IMR-90 (cell line): ENCODE data around the gene AMPD3. TPM values are rescaled to one million over a fixed set of nuclear protein-coding genes. Genes with fewer than 3 reads are reported as not detected.

Experiments
- ATAC-seq: fragments of 200-7000 bp; cut with Tn5 transposase; 2 replicates; pipeline ENCODE4 v1.9.1; 2020; ENCODE audit warnings: low read depth, mild to moderate bottlenecking, moderate library complexity
- BruUV-seq: library from RNA; stranded (reverse); fragments of 400-500 nt; replicated peaks from 2 replicates; lab custom pipeline; 2021; lab: Mats Ljungman, UMichigan
- CTCF ChIA-PET: fragments of 300-600 bp; formaldehyde crosslinking; extraction: SDS; loops from one replicate; lab custom pipeline; 2021; ENCODE audit warnings: antibody characterized with exemption; lab: Yijun Ruan, JAX
- POLR2A ChIA-PET: fragments of 300-600 bp; sonication (Branson Sonifier 250); formaldehyde crosslinking; loops from one replicate; lab custom pipeline; 2022; ENCODE audit warnings: antibody characterized with exemption; ENCODE audit not compliant: unreplicated experiment; lab: Charles Lee
- DNase-seq: peaks from one replicate; pipeline ENCODE4 v3.0.0; 2013
- H2AFZ ChIP-seq: replicated peaks from 2 replicates; pipeline ENCODE3; 2013; ENCODE audit warnings: low read length, mild to moderate bottlenecking; ENCODE audit not compliant: poor library complexity
- H2AK5ac ChIP-seq: 2 replicates; pipeline ENCODE4 v1.6.1; 2013; ENCODE audit warnings: low read depth, low read length, inconsistent platforms
- H2AK9ac ChIP-seq: replicated peaks from 2 replicates; pipeline ENCODE3; 2013; ENCODE audit warnings: mild to moderate bottlenecking, low read depth, low read length, moderate library complexity; ENCODE audit not compliant: poor library complexity
- H2BK120ac ChIP-seq: 2 replicates; pipeline ENCODE4 v1.6.1; 2013; ENCODE audit warnings: low read depth, low read length, inconsistent platforms
- H2BK15ac ChIP-seq: 3 replicates; pipeline ENCODE4 v1.6.1; 2013; ENCODE audit warnings: low read depth, low read length, inconsistent platforms
- H2BK20ac ChIP-seq: 2 replicates; pipeline ENCODE4 v1.6.1; 2013; ENCODE audit warnings: low read depth, mild to moderate bottlenecking, inconsistent platforms, low read length, moderate library complexity
- H2BK5ac ChIP-seq: 2 replicates; pipeline ENCODE4 v1.6.1; 2013; ENCODE audit warnings: mild to moderate bottlenecking, low read depth, low read length, inconsistent platforms; ENCODE audit not compliant: poor library complexity, severe bottlenecking
- H3K14ac ChIP-seq: replicated peaks from 2 replicates; pipeline ENCODE4 v1.6.1; 2013; ENCODE audit warnings: low read depth, low read length, inconsistent platforms
- H3K18ac ChIP-seq: 2 replicates; pipeline ENCODE4 v1.6.1; 2013; ENCODE audit warnings: low read depth, low read length, control low read depth
- H3K23ac ChIP-seq: 2 replicates; pipeline ENCODE4 v1.6.1; 2013; ENCODE audit warnings: low read depth, low read length, inconsistent platforms
- H3K27ac ChIP-seq: 2 replicates; pipeline ENCODE4 v1.5.1; 2013; ENCODE audit warnings: mild to moderate bottlenecking, control low read depth, low read length; ENCODE audit not compliant: insufficient read depth
- H3K27me3 ChIP-seq: 2 replicates; pipeline ENCODE4 v1.6.1; 2013; ENCODE audit warnings: low read length; ENCODE audit not compliant: control insufficient read depth, insufficient read depth
- H3K36me3 ChIP-seq: 2 replicates; pipeline ENCODE4 v1.6.1; 2013; ENCODE audit warnings: low read length, mixed read lengths; ENCODE audit not compliant: control insufficient read depth, insufficient read depth
- H3K4ac ChIP-seq: 2 replicates; pipeline ENCODE4 v1.6.1; 2013; ENCODE audit warnings: low read depth, low read length, inconsistent platforms
- H3K4me1 ChIP-seq: 2 replicates; pipeline ENCODE4 v1.6.1; 2013; ENCODE audit warnings: low read length, mixed read lengths; ENCODE audit not compliant: control insufficient read depth, insufficient read depth
- H3K4me2 ChIP-seq: 2 replicates; pipeline ENCODE4 v1.6.1; 2013; ENCODE audit warnings: low read depth, mild to moderate bottlenecking, control low read depth, low read length, moderate library complexity
- H3K4me3 ChIP-seq: 2 replicates; pipeline ENCODE4 v1.5.1; 2013; ENCODE audit warnings: low read depth, mild to moderate bottlenecking, control low read depth, low read length, moderate library complexity; ENCODE audit not compliant: insufficient read depth
- H3K56ac ChIP-seq: 2 replicates; pipeline ENCODE4 v1.6.1; 2013; ENCODE audit warnings: low read length, inconsistent platforms; ENCODE audit not compliant: insufficient read depth; ENCODE audit errors: extremely low read depth
- H3K79me1 ChIP-seq, 2 experiments: 2 replicates each; pipeline ENCODE4 v1.6.1; 2013; ENCODE audit warnings: low read length in 2 of 2, inconsistent platforms in 1 of 2, low read depth in 1 of 2
- H3K9ac ChIP-seq: 2 replicates; pipeline ENCODE4 v1.6.1; 2013; ENCODE audit warnings: low read depth, low read length, control low read depth
- H3K9me1 ChIP-seq: 2 replicates; pipeline ENCODE4 v1.6.1; 2013; ENCODE audit warnings: low read length, inconsistent platforms; ENCODE audit not compliant: insufficient read depth
- H3K9me3 ChIP-seq: 2 replicates; pipeline ENCODE4 v1.6.1; 2013; ENCODE audit warnings: low read length; ENCODE audit not compliant: control insufficient read depth, insufficient read depth
- H4K20me1 ChIP-seq: 2 replicates; pipeline ENCODE4 v1.6.1; 2013; ENCODE audit warnings: low read length, inconsistent platforms; ENCODE audit not compliant: insufficient read depth
- H4K5ac ChIP-seq: 2 replicates; pipeline ENCODE4 v1.6.1; 2013; ENCODE audit warnings: mild to moderate bottlenecking, low read depth, low read length, control low read depth
- H4K8ac ChIP-seq, 2 experiments: 2 replicates each; pipeline ENCODE4 v1.6.1; 2013; ENCODE audit warnings: low read depth in 2 of 2, low read length in 2 of 2, control low read depth in 1 of 2, inconsistent platforms in 1 of 2
- H4K91ac ChIP-seq: 2 replicates; pipeline ENCODE4 v1.6.1; 2013; ENCODE audit warnings: low read depth, low read length, inconsistent platforms; ENCODE audit not compliant: insufficient read depth
- BHLHE40 ChIP-seq: fragments of 150-350 bp; IDR thresholded peaks from 2 replicates; pipeline ENCODE4 v1.6.1; 2016; ENCODE audit warnings: mild to moderate bottlenecking, low read depth, low read length
- CHD1 ChIP-seq: IDR thresholded peaks from 2 replicates; pipeline ENCODE4 v1.6.1; 2012; ENCODE audit warnings: low read depth, low read length, improper control_type of control experiment
- FOS ChIP-seq: fragments of 150-350 bp; IDR thresholded peaks from 2 replicates; pipeline ENCODE4 v1.6.1; 2016; ENCODE audit warnings: low read depth, low read length
- MAFK ChIP-seq: IDR thresholded peaks from 2 replicates; pipeline ENCODE4 v1.6.1; 2012; ENCODE audit warnings: low read depth, low read length, improper control_type of control experiment
- MAZ ChIP-seq: IDR thresholded peaks from 2 replicates; pipeline ENCODE4 v1.6.1; 2012; ENCODE audit warnings: low read depth, mild to moderate bottlenecking, low read length, improper control_type of control experiment, moderate library complexity, borderline replicate concordance
- MXI1 ChIP-seq: IDR thresholded peaks from 2 replicates; pipeline ENCODE4 v1.6.1; 2012; ENCODE audit warnings: low read depth, mild to moderate bottlenecking, low read length, moderate library complexity, borderline replicate concordance
- NFE2L2 ChIP-seq: fragments of 150-350 bp; IDR thresholded peaks from 2 replicates; pipeline ENCODE4 v1.6.1; 2016; ENCODE audit warnings: low read depth, mild to moderate bottlenecking, low read length
- POLR2A ChIP-seq: IDR thresholded peaks from 2 replicates; pipeline ENCODE4 v1.6.1; 2012; ENCODE audit warnings: mild to moderate bottlenecking, low read depth, low read length
- RCOR1 ChIP-seq: IDR thresholded peaks from 2 replicates; pipeline ENCODE4 v1.6.1; 2012; ENCODE audit warnings: mild to moderate bottlenecking, low read length, improper control_type of control experiment; ENCODE audit not compliant: insufficient replicate concordance
- WGBS, 2 experiments: methylation state at CpG; one replicate each; pipeline versions ENCODE4 v1.1.5 to v1.1.7; 2013; ENCODE audit warnings: missing lambda C conversion rate in 2 of 2; ENCODE audit not compliant: insufficient read length in 1 of 2; ENCODE audit errors: extremely low coverage in 2 of 2; 5-methylcytosine and 5-hydroxymethylcytosine counted together
- dilution Hi-C: fragments of 300-500 bp; cut with HindIII; formaldehyde crosslinking; loops from one replicate; pipeline ENCODE4 v1.14.3; 2018; ENCODE audit warnings: low sequenced_read_pairs; ENCODE audit not compliant: unreplicated experiment
- in situ Hi-C: fragments of 300-500 bp; cut with MboI; formaldehyde crosslinking; loops from 3 replicates; pipeline ENCODE4 v1.14.3; 2019; ENCODE audit warnings: low sequenced_read_pairs, inconsistent platforms, mixed read lengths
- intact Hi-C: fragments of 100-400 bp; cut with micrococcal nuclease; formaldehyde crosslinking; loops from 2 replicates; pipeline ENCODE4 v1.10.0; 2022
- polyA plus RNA-seq, 3 experiments: library from polyadenylated mRNA; depleted of rRNA; stranded (reverse); fragments of >200 nt; gene quantifications; 2 replicates each; pipeline ENCODE4 v1.2.3, GENCODE V29; 2012; ENCODE audit warnings: low replicate concordance in 1 of 3
- total RNA-seq: library from RNA; depleted of rRNA; stranded (reverse); fragments of >200 nt; gene quantifications from 2 replicates; pipeline ENCODE4 v1.2.3, GENCODE V29; 2012
- TF ChIP-seq, protein P1 (sequence below): fragments of 150-350 bp; IDR thresholded peaks from 2 replicates; pipeline ENCODE4 v1.6.1; 2017; ENCODE audit warnings: mild to moderate bottlenecking, antibody characterized with exemption, low read length, low read depth

AMPD3 gene
- total and polyA plus RNA-seq, 2 of the 4 experiments (the other 2 are of a cell fraction), result 8.6 to 12.1 TPM

DNA sequence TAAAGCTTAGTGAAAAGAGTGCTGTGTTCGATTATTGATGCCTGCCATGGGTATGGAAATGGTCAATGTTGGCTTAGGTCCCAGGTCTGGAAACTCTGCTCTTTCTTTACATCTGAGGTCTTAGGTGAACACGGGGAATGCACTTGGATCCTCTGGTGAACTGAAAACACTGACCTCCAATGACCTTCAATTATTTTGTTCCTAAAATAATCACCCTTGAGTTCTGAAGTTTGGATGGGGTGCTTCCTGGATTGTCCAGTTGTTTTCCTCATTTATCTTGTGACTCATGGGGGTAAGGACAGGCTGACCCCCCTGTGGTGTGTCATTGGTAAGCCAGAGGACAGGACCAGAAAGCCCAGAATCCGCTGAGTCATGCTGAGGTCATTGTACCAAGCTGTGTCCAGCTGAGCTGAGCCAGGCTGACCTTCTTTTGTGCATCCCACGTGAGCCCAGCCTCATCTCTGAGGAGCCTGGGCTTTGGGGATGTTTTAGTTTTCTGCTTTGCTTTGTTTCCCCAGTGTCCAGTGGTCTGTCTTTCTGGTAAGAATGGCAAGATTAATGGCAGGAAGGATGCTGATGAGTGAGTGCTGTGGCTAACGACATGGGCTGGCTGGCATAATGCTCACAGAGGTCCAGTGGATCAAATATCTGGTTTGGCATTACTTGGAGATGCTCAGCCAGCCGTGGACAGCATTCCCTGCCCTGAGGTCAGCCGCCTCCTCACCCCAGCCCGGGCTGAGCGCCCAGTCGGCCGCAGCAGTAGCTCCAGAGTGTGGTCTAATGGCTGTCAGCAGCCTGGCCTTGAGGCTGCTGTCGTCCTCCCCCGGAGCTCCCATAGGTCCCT, 35.6 kb downstream of the AMPD3 start:
- peak overlapping the region; percentile 100 for H2BK15ac ChIP-seq

More for the DNA sequence above, 35.6 kb downstream of the AMPD3 start:
- H3K9ac ChIP-seq, result peak overlapping the region; percentile 73
- in situ Hi-C loops, result loop anchor here (5.0 kb wide), 1 partner anchor 78 kb away; no protein-coding TSS in a partner anchor
- H3K23ac ChIP-seq, result peak overlapping the region; percentile 76
- no TSS peak for BruUV-seq
- DNase-seq (peak; percentile 99), ATAC-seq (peak; percentile 92)
- peak overlapping the region; percentile 100 for H2AK5ac ChIP-seq
- ChIA-PET CTCF (interaction anchor here (0.5 to 1.8 kb wide), 4 partner anchors 9 to 575 kb away, joined by 4 to 5 read pairs (median 4); no protein-coding TSS in a partner anchor), POLR2A (no interaction called here)
- peak overlapping the region; percentile 98 for H3K14ac ChIP-seq
- H3K18ac ChIP-seq, result peak overlapping the region; percentile 66
- peak overlapping the region; percentile 88 for H3K27ac ChIP-seq
- peak overlapping the region; percentile 85 for H4K5ac ChIP-seq
- peak overlapping the region; percentile 59 for H2AK9ac ChIP-seq
- intact Hi-C loops, result loop anchor here (1.0 to 2.0 kb wide), 2 partner anchors 84 to 140 kb away; no protein-coding TSS in a partner anchor
- H3K9me1 ChIP-seq, result peaks cover 34% of the 10 kb centered on the region
- H3K36me3 ChIP-seq, result peaks cover 43% of the 10 kb centered on the region
- peak overlapping the region; percentile 97 for H3K4ac ChIP-seq
- TF ChIP-seq POLR2A (no peak), MAFK (peak; percentile 95), RCOR1 (no peak), FOS (peak; percentile 99), NFE2L2 (peak; percentile 100), MAZ (peak; percentile 35; the same call in 1 of the 2 replicates), MXI1 (no peak), CHD1 (no peak), BHLHE40 (peak; percentile 89)
- TF ChIP-seq, protein P1, sequence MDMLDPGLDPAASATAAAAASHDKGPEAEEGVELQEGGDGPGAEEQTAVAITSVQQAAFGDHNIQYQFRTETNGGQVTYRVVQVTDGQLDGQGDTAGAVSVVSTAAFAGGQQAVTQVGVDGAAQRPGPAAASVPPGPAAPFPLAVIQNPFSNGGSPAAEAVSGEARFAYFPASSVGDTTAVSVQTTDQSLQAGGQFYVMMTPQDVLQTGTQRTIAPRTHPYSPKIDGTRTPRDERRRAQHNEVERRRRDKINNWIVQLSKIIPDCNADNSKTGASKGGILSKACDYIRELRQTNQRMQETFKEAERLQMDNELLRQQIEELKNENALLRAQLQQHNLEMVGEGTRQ, result peak; percentile 86
- H4K20me1 ChIP-seq, result peaks cover 13% of the 10 kb centered on the region
- peak overlapping the region; percentile 94 for H2BK20ac ChIP-seq
- H3K4me1 ChIP-seq, result peaks cover 22% of the 10 kb centered on the region
- peak overlapping the region; percentile 98 for H4K91ac ChIP-seq
- dilution Hi-C loops, result no loop called here
- no peaks in the 10 kb centered on the region for H3K9me3 ChIP-seq
- peaks cover 20 to 49% of the 10 kb centered on the region in 2 experiments for H3K79me1 ChIP-seq
- no peaks in the 10 kb centered on the region for H3K27me3 ChIP-seq
- peak overlapping the region; percentile 48 for H3K4me2 ChIP-seq
- peak overlapping the region; percentile 26 to 83 for H4K8ac ChIP-seq
- H2BK120ac ChIP-seq, result peak overlapping the region; percentile 95
- peak overlapping the region; percentile 67 for H3K56ac ChIP-seq
- no peak overlapping the region for H3K4me3 ChIP-seq
- peak overlapping the region; percentile 68 for H2AFZ ChIP-seq
- peak overlapping the region; percentile 90 for H2BK5ac ChIP-seq
- WGBS, 2 experiments, result 0% methylated on average over 1 of the region's 13 CpGs; no CpG with 5 or more reads in 1 of the 2 experiments
